Activated T-cell treated with anti-CD3 and anti-CD28 coated beads for 1 hour (primary cell): ENCODE data around the gene PTX4.

Source experiments
- DNase-seq: peaks from one replicate; pipeline ENCODE4 v3.0.0-alpha.2; 2020; ENCODE audit warnings: low read depth

PTX4 gene

GRCh38 chr16:1459967-1460366, 28.8 kb downstream of the PTX4 start:
- DNase-seq: no peak

- DNase-seq: no peak
Measured at GRCh38 chr16:1458977-1459341, 29.8 kb downstream of the PTX4 start.

GRCh38 chr16:1458336-1458976, 30.3 kb downstream of the PTX4 start:
- no peak for DNase-seq

- no peak for DNase-seq
Measured at GRCh38 chr16:1457489-1458245, 31.1 kb downstream of the PTX4 start.

GRCh38 chr16:1456951-1457350, 31.8 kb downstream of the PTX4 start:
- DNase-seq: no peak

GRCh38 chr16:1455190-1456171, 33.3 kb downstream of the PTX4 start:
- DNase-seq: no peak

GRCh38 chr16:1454561-1454960, 34.2 kb downstream of the PTX4 start:
- DNase-seq: no peak

GRCh38 chr16:1453316-1453715, 35.4 kb downstream of the PTX4 start:
- no peak for DNase-seq

GRCh38 chr16:1452530-1452929, 36.2 kb downstream of the PTX4 start:
- no peak for DNase-seq

GRCh38 chr16:1451702-1452392, 36.9 kb downstream of the PTX4 start:
- DNase-seq: no peak

- no peak for DNase-seq
Measured at GRCh38 chr16:1450841-1451240, 37.9 kb downstream of the PTX4 start.

- DNase-seq: no peak
Measured at GRCh38 chr16:1450218-1450617, 38.5 kb downstream of the PTX4 start.

- DNase-seq: no peak
Measured at GRCh38 chr16:1449201-1449788, 39.4 kb downstream of the PTX4 start.

- DNase-seq: no peak
Measured at GRCh38 chr16:1448536-1449116, 40.1 kb downstream of the PTX4 start.

GRCh38 chr16:1447965-1448364, 40.8 kb downstream of the PTX4 start:
- no peak for DNase-seq

GRCh38 chr16:1446296-1447080, 42.3 kb downstream of the PTX4 start:
- no peak for DNase-seq

GRCh38 chr16:1445518-1446203, 43.1 kb downstream of the PTX4 start:
- DNase-seq: no peak

GRCh38 chr16:1444730-1445517, 43.8 kb downstream of the PTX4 start:
- no peak for DNase-seq
